HepG2 (cell line): ENCODE data around the gene PRRT2. TPM values are rescaled to one million over a fixed set of nuclear protein-coding genes. Genes with fewer than 3 reads are reported as not detected.

Experiments used
- AFF4 ChIP-seq: sonication (generic); formaldehyde crosslinking; IDR thresholded peaks from 2 replicates; pipeline ENCODE4 v1.4.0; 2020; ENCODE audit warnings: missing genetic modification reagents
- BRF2 ChIP-seq: sonication (generic); formaldehyde crosslinking; IDR thresholded peaks from 2 replicates; pipeline ENCODE4 v1.8.1; 2022; ENCODE audit warnings: mild to moderate bottlenecking, missing genetic modification reagents
- EZH2 ChIP-seq: conservative IDR thresholded peaks from 2 replicates; pipeline ENCODE4 v1.6.1; 2012; ENCODE audit warnings: mild to moderate bottlenecking, low read depth, low read length, moderate library complexity
- MXI1 ChIP-seq: IDR thresholded peaks from 3 replicates; pipeline ENCODE4 v1.6.1; 2012; ENCODE audit warnings: low read depth, low read length, inconsistent platforms, borderline replicate concordance
- NKX3-1 ChIP-seq: sonication (generic); formaldehyde crosslinking; IDR thresholded peaks from 2 replicates; pipeline ENCODE4 v1.5.0; 2020; ENCODE audit warnings: missing genetic modification reagents
- PHF20 ChIP-seq: sonication (generic); formaldehyde crosslinking; IDR thresholded peaks from 2 replicates; pipeline ENCODE4 v1.5.0; 2020; ENCODE audit warnings: mild to moderate bottlenecking, missing genetic modification reagents
- SOX5 ChIP-seq: IDR thresholded peaks from 2 replicates; pipeline ENCODE4 v1.6.1; 2016; ENCODE audit warnings: borderline replicate concordance
- THRA ChIP-seq: sonication (generic); formaldehyde crosslinking; IDR thresholded peaks from 2 replicates; pipeline ENCODE4 v1.4.0; 2020; ENCODE audit warnings: missing genetic modification reagents, borderline replicate concordance
- YY1 ChIP-seq: IDR thresholded peaks from 2 replicates; pipeline ENCODE4 v1.6.1; 2011; ENCODE audit warnings: low read length, low read depth, moderate library complexity, mild to moderate bottlenecking; ENCODE audit not compliant: insufficient read depth, insufficient replicate concordance
- ZFP1 ChIP-seq: IDR thresholded peaks from 2 replicates; pipeline ENCODE4 v1.6.1; 2016
- ZNF235 ChIP-seq: sonication (generic); formaldehyde crosslinking; IDR thresholded peaks from 2 replicates; pipeline ENCODE4 v1.8.1; 2023; ENCODE audit warnings: mild to moderate bottlenecking, missing genetic modification reagents, borderline replicate concordance
- ZNF552 ChIP-seq: sonication (generic); formaldehyde crosslinking; IDR thresholded peaks from 2 replicates; pipeline ENCODE4 v1.9.0; 2022; ENCODE audit warnings: missing genetic modification reagents, mild to moderate bottlenecking, borderline replicate concordance
- ZNF674 ChIP-seq: sonication (generic); formaldehyde crosslinking; IDR thresholded peaks from 2 replicates; pipeline ENCODE4 v1.5.0; 2020; ENCODE audit warnings: low read depth, mild to moderate bottlenecking, missing genetic modification reagents
- ZNF740 ChIP-seq: sonication (generic); formaldehyde crosslinking; IDR thresholded peaks from 2 replicates; pipeline ENCODE4 v1.4.0; 2020; ENCODE audit warnings: missing genetic modification reagents
- polyA plus RNA-seq, 8 experiments: library from polyadenylated mRNA; depleted of rRNA in 3 of 8; stranded (reverse) in 7 of 8; unstranded in 1 of 8; fragments of >200 nt; fragmentation: Illumina TruSeq in 4 of 8; extraction: Trizol in 4 of 8; gene quantifications; 2 replicates each; pipeline versions ENCODE4 v1.2.1 to v1.2.3, GENCODE V29; 2011 to 2016; ENCODE audit warnings: low read depth in 4 of 8, missing spikeins in 1 of 8, mixed read lengths in 1 of 8; ENCODE audit not compliant: insufficient read depth in 1 of 8
- total RNA-seq, 5 experiments: library from RNA; depleted of rRNA; stranded (reverse); fragments of >200 nt; fragmentation: Illumina TruSeq; extraction: Trizol; gene quantifications; 2 replicates each; pipeline ENCODE4 v1.2.3, GENCODE V29; 2016; ENCODE audit warnings: low read depth in 1 of 5
- TF ChIP-seq, protein P1 (sequence below): sonication (generic); formaldehyde crosslinking; IDR thresholded peaks from 2 replicates; pipeline ENCODE4 v1.8.0; 2022; ENCODE audit warnings: low read depth, missing genetic modification reagents
- TF ChIP-seq, protein P2 (sequence below): sonication (generic); formaldehyde crosslinking; conservative IDR thresholded peaks from 2 replicates; pipeline ENCODE4 v1.4.0; 2020; ENCODE audit warnings: missing genetic modification reagents
- TF ChIP-seq, protein P3 (sequence below): sonication (generic); formaldehyde crosslinking; IDR thresholded peaks from 2 replicates; pipeline ENCODE4 v1.4.0; 2020; ENCODE audit warnings: missing genetic modification reagents

Gene PRRT2
- total and polyA plus RNA-seq, 2 of the 13 experiments (the other 11 are each of a cell fraction or from before 2014, with no cell fraction given), result 0.51 to 1.1 TPM

- TF ChIP-seq PHF20 (CRISPR knock-in tag) (no peak), BRF2 (CRISPR knock-in tag) (no peak), EZH2 (no peak), YY1 (peak; percentile 30), ZNF552 (CRISPR knock-in tag) (0 out of 2 replicates have a peak, but pooled peaks have one; percentile 30), ZFP1 (CRISPR knock-in tag) (no peak), SOX5 (no peak), AFF4 (CRISPR knock-in tag) (no peak), MXI1 (0 out of 3 replicates have a peak, but pooled peaks have one; percentile 54), ZNF235 (peak; percentile 52; the same call in 1 of the 2 replicates), THRA (CRISPR knock-in tag) (no peak), NKX3-1 (CRISPR knock-in tag) (no peak), ZNF674 (CRISPR knock-in tag) (no peak), ZNF740 (no peak)
- TF ChIP-seq, protein P1, sequence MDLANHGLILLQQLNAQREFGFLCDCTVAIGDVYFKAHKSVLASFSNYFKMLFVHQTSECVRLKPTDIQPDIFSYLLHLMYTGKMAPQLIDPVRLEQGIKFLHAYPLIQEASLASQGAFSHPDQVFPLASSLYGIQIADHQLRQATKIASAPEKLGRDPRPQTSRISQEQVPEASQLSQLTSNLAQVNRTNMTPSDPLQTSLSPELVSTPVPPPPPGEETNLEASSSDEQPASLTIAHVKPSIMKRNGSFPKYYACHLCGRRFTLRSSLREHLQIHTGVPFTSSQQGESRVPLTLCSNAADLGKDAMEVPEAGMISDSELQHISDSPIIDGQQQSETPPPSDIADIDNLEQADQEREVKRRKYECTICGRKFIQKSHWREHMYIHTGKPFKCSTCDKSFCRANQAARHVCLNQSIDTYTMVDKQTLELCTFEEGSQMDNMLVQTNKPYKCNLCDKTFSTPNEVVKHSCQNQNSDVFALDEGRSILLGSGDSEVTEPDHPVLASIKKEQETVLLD (CRISPR knock-in tag), result 0 out of 2 replicates have a peak, but pooled peaks have one; percentile 26
- TF ChIP-seq, protein P2, sequence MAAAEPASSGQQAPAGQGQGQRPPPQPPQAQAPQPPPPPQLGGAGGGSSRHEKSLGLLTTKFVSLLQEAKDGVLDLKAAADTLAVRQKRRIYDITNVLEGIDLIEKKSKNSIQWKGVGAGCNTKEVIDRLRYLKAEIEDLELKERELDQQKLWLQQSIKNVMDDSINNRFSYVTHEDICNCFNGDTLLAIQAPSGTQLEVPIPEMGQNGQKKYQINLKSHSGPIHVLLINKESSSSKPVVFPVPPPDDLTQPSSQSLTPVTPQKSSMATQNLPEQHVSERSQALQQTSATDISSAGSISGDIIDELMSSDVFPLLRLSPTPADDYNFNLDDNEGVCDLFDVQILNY (CRISPR knock-in tag), result 0 out of 2 replicates have a peak, but pooled peaks have one; percentile 16
- TF ChIP-seq, protein P3, sequence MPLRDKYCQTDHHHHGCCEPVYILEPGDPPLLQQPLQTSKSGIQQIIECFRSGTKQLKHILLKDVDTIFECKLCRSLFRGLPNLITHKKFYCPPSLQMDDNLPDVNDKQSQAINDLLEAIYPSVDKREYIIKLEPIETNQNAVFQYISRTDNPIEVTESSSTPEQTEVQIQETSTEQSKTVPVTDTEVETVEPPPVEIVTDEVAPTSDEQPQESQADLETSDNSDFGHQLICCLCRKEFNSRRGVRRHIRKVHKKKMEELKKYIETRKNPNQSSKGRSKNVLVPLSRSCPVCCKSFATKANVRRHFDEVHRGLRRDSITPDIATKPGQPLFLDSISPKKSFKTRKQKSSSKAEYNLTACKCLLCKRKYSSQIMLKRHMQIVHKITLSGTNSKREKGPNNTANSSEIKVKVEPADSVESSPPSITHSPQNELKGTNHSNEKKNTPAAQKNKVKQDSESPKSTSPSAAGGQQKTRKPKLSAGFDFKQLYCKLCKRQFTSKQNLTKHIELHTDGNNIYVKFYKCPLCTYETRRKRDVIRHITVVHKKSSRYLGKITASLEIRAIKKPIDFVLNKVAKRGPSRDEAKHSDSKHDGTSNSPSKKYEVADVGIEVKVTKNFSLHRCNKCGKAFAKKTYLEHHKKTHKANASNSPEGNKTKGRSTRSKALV, result peak; percentile 25; the same call in 1 of the 2 replicates
Observed at GRCh38 chr16:29811896-29812665, at the start of gene PRRT2 (continued).
